Spleen (tissue), 7 donors: ENCODE data around the gene KLHDC8A.

Source experiments
- POLR2A ChIP-seq, 3 donors: fragments of 450-650 bp; IDR thresholded peaks; one replicate each; pipeline ENCODE4 v1.5.1; 2017; ENCODE audit warnings: antibody characterized with exemption in 3 of 3, mild to moderate bottlenecking in 1 of 3
- POLR2AphosphoS5 ChIP-seq, 3 donors: sonication (generic); formaldehyde crosslinking; IDR thresholded peaks; one replicate each; pipeline ENCODE4 v1.5.1; 2017; ENCODE audit warnings: antibody characterized with exemption in 3 of 3
- TF ChIP-seq, protein P1 (sequence below), 11 experiments: fragments of 200-600 bp in 7 of 11; fragments of 450-650 bp in 4 of 11; sonication (generic) in 4 of 11; IDR thresholded peaks in 8 of 11; conservative IDR thresholded peaks in 3 of 11; 1 replicate in 7 of 11; 2 replicates in 4 of 11; pipeline versions ENCODE4 v1.4.0 to v1.8.0; 2016 to 2021; ENCODE audit warnings: antibody characterized with exemption in 11 of 11, inconsistent platforms in 4 of 11, mild to moderate bottlenecking in 1 of 11
- donor health status: DM: no; HTN: no; CAD: no; lungs with moderate emphysema.
- donor health status: DM: no; HTN: no; CAD: no.
- donor health status: DM: no; HTN: no; CAD: no.

DNA sequence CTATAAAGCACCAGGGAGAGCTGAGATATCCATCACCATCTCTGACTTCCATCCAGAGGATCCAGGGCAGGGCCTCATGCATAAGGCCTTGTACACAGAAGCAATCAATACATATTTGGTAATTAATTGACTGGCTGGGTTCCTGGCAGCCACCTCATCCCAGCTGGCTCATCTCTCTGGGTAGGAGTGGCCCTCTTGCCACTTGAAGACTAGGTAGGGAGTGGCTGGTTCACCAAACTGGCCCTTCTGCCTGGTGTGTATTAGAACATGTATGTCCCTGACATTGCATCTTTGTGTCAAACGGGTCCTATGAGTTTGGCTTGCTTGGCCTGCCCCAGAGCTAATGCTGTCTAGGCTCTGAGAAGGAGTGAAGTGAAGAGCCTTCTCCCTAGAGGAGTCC is 47.0 kb downstream of the KLHDC8A start:
- TF ChIP-seq, protein P1, sequence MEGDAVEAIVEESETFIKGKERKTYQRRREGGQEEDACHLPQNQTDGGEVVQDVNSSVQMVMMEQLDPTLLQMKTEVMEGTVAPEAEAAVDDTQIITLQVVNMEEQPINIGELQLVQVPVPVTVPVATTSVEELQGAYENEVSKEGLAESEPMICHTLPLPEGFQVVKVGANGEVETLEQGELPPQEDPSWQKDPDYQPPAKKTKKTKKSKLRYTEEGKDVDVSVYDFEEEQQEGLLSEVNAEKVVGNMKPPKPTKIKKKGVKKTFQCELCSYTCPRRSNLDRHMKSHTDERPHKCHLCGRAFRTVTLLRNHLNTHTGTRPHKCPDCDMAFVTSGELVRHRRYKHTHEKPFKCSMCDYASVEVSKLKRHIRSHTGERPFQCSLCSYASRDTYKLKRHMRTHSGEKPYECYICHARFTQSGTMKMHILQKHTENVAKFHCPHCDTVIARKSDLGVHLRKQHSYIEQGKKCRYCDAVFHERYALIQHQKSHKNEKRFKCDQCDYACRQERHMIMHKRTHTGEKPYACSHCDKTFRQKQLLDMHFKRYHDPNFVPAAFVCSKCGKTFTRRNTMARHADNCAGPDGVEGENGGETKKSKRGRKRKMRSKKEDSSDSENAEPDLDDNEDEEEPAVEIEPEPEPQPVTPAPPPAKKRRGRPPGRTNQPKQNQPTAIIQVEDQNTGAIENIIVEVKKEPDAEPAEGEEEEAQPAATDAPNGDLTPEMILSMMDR (IDR thresholded peaks at IDR 0.05 in 8 of 11, conservative IDR thresholded peaks at IDR 0.05 in 3 of 11), result no peak
- TF ChIP-seq POLR2A (IDR thresholded peaks at IDR 0.05) (no peak), POLR2AphosphoS5 (IDR thresholded peaks at IDR 0.05) (no peak)
